Prostate gland (tissue), 2 donors: ENCODE data around the gene GAB1.

ENCODE experiments used
- POLR2A ChIP-seq: fragments of 450-650 bp; IDR thresholded peaks from one replicate; pipeline ENCODE4 v1.6.1; 2016; ENCODE audit warnings: antibody characterized with exemption, mild to moderate bottlenecking
- TF ChIP-seq, protein P1 (sequence below), 4 experiments: fragments of 200-600 bp in 2 of 4; fragments of 450-650 bp in 2 of 4; sonication (generic) in 2 of 4; IDR thresholded peaks; 1 replicate in 3 of 4; 2 replicates in 1 of 4; pipeline ENCODE4 v1.5.1; 2016 to 2019; ENCODE audit warnings: antibody characterized with exemption in 4 of 4, mild to moderate bottlenecking in 2 of 4, moderate library complexity in 2 of 4

DNA sequence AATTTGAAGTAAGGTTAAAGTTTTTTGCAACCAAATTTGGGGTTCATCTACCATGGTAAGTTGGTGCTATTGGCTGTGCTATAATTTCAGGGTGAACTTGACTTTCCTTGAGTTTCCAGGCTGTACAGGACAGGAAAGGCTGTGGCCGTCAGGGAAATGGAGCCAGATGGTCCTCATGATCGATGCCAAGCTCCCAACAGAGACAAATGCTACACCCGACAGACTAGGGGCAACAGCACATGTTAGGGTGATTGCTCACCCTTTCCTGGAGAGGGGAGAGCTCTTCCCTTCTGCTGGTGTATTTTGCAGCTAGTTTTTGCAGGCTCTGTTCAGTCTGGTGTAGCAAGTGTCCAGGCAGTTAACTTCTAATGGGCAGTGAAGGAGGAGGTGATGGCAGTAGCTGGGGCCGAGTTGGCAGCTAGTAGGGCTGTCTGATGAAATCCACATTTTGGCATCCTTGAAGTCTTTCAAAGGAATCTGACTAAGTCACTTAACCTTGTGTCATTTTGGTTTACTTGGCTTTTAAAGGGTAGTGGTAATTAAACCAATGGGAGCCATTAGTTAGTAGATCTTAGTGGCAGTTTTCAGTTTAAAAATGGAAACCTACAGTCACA lies 47.8 kb downstream of the GAB1 start:
- TF ChIP-seq, protein P1, sequence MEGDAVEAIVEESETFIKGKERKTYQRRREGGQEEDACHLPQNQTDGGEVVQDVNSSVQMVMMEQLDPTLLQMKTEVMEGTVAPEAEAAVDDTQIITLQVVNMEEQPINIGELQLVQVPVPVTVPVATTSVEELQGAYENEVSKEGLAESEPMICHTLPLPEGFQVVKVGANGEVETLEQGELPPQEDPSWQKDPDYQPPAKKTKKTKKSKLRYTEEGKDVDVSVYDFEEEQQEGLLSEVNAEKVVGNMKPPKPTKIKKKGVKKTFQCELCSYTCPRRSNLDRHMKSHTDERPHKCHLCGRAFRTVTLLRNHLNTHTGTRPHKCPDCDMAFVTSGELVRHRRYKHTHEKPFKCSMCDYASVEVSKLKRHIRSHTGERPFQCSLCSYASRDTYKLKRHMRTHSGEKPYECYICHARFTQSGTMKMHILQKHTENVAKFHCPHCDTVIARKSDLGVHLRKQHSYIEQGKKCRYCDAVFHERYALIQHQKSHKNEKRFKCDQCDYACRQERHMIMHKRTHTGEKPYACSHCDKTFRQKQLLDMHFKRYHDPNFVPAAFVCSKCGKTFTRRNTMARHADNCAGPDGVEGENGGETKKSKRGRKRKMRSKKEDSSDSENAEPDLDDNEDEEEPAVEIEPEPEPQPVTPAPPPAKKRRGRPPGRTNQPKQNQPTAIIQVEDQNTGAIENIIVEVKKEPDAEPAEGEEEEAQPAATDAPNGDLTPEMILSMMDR (IDR thresholded peaks at IDR 0.05) = no peak
- no peak for TF ChIP-seq POLR2A
